NCI-H446 treated with DMSO at 0.1 percent for 48 hours (cell line): ENCODE results near the gene CREB1.

Experiments
- DNase-seq: peaks from one replicate; lab custom pipeline; 2025; lab: John Stamatoyannopoulos, UW

The CREB1 gene

DNA sequence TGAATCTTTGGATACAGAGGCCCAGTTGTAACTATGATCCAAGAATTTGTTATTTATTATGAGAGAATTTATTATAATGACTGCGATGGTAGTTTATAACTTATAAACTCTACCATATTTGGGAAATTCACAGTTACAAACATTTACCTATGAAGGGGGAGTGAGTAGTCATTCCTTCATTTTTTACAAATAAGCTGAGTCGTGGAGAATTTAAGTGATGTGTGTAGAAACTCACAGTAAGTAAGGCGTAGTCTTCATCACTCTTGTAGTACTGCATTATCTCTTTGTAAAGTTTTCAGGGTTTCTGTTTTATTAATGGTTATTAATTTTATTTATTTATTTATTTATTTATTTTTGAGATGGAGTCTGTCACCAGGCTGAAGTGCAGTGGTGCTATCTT is 13.5 kb downstream of the CREB1 start:
- DNase-seq, result no peak

DNA sequence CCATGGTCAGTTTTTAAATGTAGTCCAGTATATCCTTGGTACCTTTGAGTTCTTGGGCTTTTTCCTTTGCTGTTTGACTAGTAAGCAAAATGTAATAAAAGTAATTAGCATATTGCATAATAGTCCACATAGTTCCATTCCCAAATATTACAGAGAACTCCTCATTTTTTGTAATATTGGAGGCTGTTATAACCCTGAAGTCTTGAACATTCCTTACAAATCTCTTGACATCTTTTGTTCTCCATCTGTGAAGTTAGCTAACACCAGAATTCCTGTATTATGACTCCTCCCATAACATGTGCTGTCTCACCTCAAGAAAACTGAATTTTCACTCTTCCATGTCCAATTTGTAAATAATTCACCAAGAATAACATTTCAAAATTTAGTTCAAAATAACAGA is 17.1 kb downstream of the CREB1 start:
- DNase-seq, result no peak

DNA sequence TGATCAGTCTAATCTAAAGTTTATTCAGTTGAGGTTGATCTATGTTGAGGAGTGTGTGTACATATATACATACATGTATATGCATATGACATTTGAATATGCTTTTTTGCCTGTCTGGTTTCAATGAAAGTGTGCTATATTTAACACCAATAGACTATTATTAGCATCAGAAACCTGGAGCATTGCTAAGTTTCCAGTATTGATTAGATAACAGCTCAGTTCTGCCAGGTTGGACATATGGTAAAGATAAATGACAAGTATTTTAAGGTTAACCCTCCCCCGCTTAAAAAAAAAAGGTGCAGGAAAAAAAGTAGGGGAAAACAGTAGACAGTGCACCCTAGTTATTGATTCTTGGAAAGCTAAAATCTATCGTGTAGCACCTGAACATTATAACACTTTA is 19.4 kb downstream of the CREB1 start:
- no peak for DNase-seq

DNA sequence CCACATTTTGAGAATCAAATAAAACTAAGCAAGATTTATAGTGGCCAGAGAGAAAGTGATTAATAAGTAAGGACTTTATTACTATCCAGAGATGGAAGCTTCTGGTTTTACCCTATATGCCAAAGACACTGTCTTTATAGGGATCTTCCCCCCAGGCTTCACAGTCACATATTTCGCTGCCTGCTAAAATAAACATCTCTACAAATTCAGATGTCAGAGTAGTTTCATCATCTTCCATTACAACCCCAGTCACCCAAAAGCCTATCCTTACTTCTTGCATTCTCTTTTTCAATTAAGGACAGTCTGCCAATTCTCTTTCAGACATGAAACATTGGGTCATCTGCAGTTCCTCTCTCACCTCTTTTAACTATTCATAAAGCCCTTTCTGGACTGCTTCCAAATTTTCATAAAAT is 28.3 kb downstream of the CREB1 start:
- DNase-seq, result no peak

DNA sequence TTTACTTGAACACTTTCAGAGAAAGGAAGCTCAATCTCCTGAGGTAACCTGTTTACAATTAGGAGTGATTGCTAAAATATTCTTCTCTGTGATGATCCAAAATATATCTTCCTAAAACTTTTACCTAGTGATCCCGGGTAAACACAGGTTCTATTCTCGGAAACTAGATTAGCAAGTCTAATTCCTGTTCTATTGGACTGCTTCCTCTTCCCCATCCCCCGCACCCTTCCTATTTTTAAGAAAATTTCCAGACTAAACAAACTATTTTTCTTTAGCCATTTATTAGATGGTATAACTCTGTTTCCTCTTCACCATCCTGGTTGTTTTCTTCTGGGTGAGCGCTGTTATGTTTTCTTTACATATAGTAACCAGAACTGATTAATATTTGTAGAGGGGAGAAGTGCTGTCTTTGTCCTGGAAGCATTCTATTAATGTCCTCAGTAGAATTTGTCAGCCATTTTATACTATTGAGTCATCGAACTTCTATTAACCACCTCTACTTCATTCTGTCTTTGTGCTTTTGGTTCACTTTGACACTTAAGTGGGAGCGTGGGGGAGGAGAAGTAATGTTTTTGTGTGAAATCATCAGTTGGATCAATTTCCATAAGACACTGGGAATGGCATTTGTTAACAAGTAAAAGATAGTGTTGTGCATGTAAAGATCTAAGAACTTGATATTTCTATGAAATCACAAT is 31.8 kb downstream of the CREB1 start:
- DNase-seq, result no peak

DNA sequence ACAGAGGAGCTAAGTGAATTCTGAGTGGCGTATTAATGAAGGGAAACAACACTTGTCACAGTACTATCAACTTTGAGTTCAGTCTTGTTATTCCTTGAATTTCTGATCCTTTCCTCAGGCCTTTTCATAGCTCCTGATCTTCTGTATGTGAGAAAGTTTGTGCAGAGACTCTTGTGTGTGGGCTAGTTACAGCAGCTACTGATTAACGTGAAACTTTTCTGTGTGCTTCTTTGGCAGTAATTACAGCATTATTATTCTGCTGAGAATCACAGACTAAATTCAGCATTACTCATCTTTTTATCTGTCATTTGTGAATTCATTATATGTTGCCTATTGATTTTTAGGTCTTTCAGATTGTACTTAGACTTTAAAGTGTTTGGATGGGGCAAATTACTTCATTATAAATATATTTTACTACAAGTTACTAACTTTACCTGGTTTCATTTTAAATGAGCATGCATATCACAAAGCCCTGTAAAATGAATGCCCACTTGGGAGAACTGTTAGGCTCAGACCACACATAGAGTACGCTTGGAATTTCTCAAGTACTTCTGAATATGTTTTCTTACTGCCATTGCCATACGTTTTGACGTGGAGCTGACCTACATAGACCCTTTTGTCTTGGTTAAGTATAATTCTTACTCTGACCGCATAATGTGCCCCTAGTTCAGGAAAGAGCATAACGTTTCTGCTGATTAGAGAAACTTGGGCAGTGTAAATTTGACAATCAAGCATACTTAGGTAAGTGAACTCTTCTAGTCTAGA is 36.2 kb downstream of the CREB1 start:
- no peak for DNase-seq

DNA sequence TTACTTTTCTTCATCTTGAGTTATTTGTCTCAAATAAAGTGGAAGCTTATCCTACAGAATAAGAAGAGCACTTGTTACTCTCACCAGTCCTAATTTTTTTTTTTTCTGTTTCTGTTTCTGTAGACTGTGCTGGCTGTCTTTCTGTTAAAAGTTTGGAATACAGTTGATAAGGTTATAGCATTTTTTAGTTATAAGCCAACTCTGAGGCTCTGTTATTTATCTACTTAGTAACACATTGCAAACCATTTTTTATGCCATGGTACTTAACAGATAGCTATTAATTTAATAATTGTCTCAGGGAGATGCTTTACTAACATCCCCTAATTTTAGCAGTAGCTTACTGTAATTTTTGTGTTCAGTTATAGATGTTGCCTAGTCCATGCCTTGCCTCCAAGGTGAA is 37.9 kb downstream of the CREB1 start:
- DNase-seq, result no peak

DNA sequence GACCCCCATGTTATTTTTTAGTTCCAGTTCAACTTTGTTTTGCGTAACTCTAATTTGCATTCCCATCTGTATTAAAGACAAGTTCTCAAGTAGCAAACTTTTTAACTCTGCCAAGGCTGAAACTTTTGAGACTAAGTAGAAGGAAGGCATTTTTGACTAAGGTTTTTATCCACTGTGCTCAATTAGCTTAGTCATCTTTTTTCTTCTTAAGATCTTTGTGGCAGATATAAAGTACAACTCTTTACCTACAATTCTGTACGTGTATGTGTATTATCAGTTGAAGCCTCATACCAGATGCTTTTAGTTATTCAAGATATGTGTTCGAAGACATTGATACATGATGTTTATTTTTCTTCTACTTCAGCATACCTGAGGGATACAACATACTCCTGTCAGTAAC is 41.6 kb downstream of the CREB1 start:
- no peak for DNase-seq

DNA sequence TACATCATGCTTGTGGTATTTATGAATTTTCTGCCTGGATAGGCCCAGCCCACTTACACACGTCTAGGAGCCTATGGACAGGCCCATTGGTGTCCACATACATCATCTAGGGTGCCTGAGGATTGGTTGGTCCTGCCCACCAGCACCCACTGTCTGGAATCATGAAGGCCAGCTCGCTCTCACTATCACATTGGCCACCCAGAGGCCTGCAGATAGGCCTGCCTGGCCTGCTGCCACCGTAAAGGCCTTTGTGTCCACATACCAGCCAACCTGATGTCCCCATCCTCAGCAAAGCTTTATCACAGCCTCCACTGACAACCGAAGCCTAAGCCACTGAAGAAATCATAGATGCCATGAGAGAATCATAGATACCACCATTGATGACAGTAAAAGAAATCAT is 55.2 kb downstream of the CREB1 start:
- no peak for DNase-seq

DNA sequence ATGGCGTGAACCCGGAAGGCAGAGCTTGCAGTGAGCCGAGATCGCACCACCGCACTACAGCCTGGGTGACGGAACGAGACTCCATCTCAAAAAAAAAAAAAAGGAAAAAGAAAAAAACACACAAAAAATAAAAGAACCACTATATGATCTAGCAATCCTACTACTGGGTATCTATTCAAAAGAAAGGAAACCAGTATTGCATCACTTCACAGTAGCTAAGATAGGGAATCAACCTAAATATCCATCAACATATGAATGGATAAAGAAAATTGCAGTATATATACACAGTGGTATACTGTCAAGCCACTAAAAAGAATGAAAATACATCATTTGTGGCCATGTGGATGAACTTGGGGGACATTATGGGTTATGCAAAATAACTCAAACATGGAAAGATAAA is 57.5 kb downstream of the CREB1 start:
- no peak for DNase-seq

DNA sequence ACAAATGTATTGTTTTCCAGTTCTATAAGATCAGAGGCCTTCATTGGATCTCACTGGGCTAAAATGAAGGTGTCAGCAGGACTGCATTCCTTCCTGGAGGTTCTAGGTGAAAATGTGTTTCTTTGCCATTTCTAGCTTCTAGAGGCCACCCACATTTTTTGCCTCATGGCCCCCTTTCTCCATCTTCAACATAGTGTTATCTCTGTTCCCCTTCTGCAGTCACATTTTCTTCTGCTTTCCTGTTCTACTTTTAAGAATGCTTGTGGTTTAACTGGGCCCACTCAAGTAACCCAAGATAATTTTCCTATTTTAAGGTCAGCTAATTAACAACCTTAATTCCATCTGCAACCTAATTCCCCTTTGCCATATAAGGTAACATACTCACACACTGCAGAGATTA is 59.4 kb downstream of the CREB1 start:
- no peak for DNase-seq

DNA sequence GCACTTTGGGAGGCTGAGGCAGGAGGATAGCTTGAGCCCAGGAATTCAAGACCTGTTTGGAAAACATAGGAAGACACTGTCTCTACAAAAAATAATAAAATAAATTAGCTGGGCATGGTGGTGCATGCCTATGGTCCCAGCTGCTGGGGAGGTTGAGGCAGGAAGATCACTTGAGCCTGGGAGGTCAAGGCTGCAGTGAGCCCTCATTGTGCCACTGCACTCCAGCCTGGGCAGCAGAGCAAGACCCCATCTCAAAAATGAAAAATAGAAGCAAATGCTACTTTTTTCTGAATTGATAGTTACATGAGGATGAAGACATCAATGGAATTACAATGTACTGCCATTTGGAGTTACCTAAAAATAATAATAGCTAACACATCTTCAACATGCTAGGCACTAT is 63.5 kb downstream of the CREB1 start:
- no peak for DNase-seq

DNA sequence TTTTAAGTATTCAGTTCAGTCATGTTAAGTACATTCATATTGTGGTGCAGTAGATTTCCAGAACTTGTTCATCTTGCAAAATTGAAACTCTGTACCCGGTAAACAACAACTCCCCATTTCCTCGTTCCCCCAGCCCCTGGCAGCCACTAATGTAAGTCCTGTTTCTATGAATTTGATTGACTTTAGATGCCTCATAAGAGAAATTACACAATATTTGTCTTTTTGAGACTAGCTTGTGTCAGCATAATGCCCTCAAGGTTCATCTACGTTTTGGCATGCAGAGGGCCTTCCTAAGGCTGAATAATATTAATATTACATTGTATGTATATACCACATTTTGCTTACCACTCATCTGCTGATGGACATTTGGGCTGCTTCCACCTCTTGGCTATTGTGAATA is 64.5 kb downstream of the CREB1 start:
- no peak for DNase-seq

DNA sequence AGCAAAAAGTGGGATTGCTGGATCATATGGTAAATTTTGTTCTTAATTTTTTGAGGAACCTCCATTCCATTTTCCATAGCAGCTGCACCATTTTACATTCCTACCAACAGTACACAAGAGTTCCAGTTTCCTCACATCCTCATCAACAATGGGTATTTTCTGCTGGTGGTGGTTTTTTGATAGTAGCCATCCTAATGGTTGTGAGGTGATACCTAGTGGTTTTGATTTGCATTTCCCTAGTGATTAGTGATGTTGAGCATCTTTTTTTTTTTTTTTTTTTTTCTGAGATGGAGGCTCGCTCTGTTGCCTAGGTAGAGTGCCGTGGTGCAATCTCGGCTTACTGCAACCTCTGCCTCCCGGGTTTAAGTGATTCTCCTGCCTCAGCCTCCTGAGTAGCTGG is 65.0 kb downstream of the CREB1 start:
- no peak for DNase-seq

DNA sequence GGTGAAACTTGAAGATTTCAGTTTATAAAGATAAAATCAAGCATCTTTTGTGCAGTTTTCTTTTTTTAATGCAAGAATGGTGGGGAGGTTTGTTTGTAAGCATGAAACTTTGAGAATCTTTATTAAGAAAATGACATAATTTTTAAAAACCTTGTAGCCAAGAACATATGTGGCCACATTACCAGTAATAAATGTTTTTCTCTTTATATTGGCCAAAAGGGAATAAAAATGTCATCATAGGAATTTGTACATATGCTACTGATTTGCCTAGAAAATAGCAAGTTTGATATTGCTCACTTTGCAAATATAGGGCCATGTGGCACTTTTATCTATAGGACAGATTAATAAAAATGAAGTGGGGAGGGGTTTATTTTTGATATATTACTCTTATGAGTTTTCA is 69.9 kb downstream of the CREB1 start:
- no peak for DNase-seq

DNA sequence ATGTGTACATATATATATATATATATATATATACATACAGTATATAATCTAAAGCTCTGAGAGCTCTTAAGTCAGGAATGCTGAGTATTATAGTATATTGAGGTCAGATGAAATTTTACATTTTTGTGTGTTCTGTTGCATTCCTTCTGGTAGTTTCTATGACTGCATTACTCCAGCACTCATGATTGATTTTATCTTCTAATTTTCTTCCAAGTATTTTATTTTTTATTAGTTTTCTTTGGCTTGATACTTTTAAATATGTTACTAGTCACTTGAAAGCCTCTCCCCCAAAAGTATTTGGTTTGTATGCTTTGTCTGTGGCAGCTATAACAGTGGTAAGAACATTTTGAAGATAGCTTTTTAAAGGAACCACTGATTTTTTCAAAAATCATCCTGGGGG is 70.5 kb downstream of the CREB1 start:
- DNase-seq, result no peak

DNA sequence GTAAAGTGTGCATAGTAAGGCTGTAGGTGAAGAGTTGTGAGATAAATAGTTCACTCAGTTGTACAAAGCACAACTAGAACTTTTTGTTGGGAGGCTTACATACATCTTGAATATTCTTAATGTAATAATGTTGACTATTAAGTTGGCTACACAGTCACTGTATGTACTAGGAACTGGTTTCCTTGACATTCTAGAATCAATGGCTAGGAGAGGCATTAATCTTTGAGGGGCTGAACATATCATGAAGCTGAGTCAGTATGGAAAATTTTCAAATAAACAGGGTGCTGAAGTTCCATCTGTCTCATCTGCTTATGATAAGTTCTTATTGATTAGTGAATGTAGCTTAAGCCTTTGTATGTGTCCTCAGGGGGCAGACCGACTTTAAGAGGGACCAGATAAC is 72.0 kb downstream of the CREB1 start:
- no peak for DNase-seq

DNA sequence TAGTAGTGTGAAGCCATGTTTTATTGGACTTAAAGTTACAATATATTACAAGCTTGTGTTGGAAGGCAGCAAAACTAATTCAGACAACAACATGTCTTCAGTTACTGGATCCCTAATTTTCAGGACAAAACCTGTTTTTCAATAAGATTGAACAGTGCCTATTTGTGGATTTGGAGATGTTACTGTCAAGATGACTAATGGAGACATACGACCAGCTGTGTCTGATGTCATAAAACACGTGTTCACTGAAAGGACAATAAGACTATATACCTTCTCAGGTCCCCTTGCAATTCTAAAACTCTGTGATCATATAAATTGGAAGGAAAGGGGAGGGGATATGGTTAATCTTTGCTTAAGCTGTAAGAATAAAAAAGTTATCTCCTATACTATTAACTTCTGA is 73.7 kb downstream of the CREB1 start:
- DNase-seq, result no peak

DNA sequence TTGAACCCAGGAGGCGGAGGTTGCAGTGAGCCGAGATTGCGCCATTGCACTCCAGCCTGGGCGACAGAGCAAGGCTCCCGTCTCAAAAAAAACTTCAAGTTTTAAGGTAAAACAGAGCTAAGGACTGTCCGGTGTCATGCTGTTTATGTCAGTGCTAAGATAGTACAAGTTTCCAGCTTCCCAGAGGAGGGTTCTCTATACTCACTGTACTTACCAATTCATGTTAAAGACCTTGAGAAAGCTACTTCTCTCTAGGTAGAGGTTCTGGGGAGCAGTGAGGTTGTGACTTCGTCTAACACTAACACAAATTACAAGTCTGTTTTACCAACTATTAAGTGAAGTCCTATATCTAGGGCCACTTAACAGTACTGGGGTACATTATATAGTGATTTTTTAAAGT is 76.6 kb downstream of the CREB1 start:
- DNase-seq, result no peak

DNA sequence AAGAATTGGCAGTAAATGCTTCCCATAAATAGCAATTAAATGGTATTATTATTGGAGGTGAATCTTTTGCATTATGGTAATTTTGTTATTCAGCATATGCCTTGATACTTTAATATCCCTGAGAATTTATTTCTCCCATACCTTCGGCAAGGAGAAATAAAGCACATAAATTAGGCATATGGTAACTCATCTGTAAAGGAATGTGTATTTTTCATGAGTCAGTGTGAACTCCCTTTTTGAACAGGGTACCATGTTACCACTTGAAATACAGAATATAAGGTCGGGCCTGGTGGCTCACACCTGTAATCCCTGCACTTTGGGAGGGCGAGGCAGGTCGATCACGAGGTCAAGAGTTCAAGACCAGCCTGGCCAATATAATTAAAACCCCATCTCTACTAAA is 77.1 kb downstream of the CREB1 start:
- no peak for DNase-seq

DNA sequence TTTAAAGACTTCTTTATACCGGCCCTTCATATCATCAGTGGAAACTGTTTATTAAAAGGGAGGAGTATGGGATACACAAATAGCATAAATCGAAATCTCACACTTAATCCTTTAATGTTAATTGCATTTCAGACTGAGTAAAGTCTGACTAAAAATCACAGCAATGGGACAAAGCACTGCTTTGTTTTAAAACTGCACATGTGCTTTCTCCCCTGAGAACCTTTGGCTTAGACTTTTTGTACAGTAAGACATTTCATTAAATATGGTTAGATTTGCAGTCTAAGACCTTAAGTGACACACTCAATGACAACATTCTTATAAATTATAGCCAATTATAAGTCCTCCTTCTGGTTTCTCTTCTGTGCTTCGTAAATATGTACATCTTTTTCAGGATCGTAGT is 83.0 kb downstream of the CREB1 start:
- no peak for DNase-seq

DNA sequence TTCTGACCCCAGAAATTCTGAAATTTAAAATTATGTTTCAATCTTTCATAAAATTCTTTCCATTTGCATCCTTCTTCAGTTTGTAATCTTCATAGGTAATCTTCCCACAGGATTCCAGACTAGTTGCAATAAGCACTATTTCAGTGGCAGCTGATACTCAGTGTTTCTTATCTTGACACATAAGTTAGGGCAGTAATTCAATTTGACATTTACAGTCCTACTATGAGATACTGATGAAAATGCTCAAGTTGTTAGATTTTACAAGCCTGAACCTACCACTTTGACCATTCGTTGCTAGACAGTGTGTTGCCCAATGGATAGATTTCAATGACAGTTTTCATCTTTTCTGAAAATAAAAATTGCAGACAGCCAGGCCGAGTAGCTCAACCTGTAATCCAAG is 85.1 kb downstream of the CREB1 start:
- DNase-seq, result no peak

DNA sequence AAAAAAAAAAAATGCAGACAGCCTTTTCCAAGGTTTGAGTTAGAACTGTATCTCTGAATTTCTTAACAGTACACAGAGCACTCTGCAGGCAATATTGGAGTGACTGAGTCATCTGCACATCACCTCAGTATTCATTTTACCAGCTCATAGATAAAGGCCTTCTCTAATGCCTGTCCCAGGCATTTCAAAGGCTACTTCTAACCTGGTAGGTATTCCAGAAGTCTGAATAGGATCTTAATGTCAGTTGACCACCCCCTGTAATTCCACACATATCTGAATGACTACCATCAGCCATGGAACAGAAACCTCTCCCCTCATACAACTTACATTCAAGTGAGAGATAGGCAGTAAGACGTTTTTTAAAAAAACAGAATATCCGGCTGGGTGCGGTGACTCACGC is 86.4 kb downstream of the CREB1 start:
- no peak for DNase-seq
